Measurements from ENCODE around the gene PPIA.
"Not testable (repeated sequence)": the region's sequence is repeated elsewhere in the genome, so short reads cannot be mapped to it uniquely, and the experiment has no call there.

The PPIA gene

GRCh38 chr7:44791278-44792219, 4.9 kb upstream of the PPIA start:
- no peak for DNase-seq

GRCh38 chr7:44793919-44794318, 2.6 kb upstream of the PPIA start:
- DNase-seq: no peak

GRCh38 chr7:44794331-44794730, 2.1 kb upstream of the PPIA start:
- DNase-seq: no peak

GRCh38 chr7:44796034-44796503, 412 bp upstream of the PPIA start:
- peak; percentile 38 to 70 for DNase-seq

GRCh38 chr7:44797329-44798258, 1.1 kb downstream of the PPIA start:
- DNase-seq: peak; percentile 43 to 83

- peak in 1 of 2 experiments; percentile 10 for DNase-seq
These were observed 2.3 kb downstream of the PPIA start for GRCh38 chr7:44798649-44799305.

GRCh38 chr7:44799939-44800338, 3.5 kb downstream of the PPIA start:
- DNase-seq: no peak

- no peak for DNase-seq
These were observed 5.4 kb downstream of the PPIA start for GRCh38 chr7:44801890-44802289.

GRCh38 chr7:44802418-44803025, 6.0 kb downstream of the PPIA start:
- DNase-seq: no peak

GRCh38 chr7:44803828-44804519, 7.5 kb downstream of the PPIA start:
- not testable (repeated sequence) for DNase-seq

GRCh38 chr7:44805950-44806349, 9.5 kb downstream of the PPIA start:
- peak in 1 of 2 experiments; percentile 6 for DNase-seq

GRCh38 chr7:44808914-44809393, 12.5 kb downstream of the PPIA start:
- no peak for DNase-seq

- DNase-seq: no peak
These were observed 14.6 kb downstream of the PPIA start for GRCh38 chr7:44811093-44811492.

- DNase-seq: no peak
These were observed 15.1 kb downstream of the PPIA start for GRCh38 chr7:44811571-44811970.

GRCh38 chr7:44814919-44815318, 18.4 kb downstream of the PPIA start:
- no peak for DNase-seq

GRCh38 chr7:44819292-44819691, 22.8 kb downstream of the PPIA start:
- no peak for DNase-seq

GRCh38 chr7:44823255-44823781, 26.8 kb downstream of the PPIA start:
- DNase-seq: no peak

GRCh38 chr7:44824894-44825526, 28.5 kb downstream of the PPIA start:
- no peak for DNase-seq

- DNase-seq: no peak
These were observed 31.1 kb downstream of the PPIA start for GRCh38 chr7:44827567-44827966.

- no peak for DNase-seq
These were observed 42.3 kb downstream of the PPIA start for GRCh38 chr7:44838751-44839150.

- DNase-seq: not testable (repeated sequence)
These were observed 46.2 kb downstream of the PPIA start for GRCh38 chr7:44842675-44843074.
